Activated CD4-positive, alpha-beta T cell treated with anti-CD3 and anti-CD28 coated beads for 36 hours (primary cell): Measurements from ENCODE around the gene GTSE1. TPM values are rescaled to one million over a fixed set of nuclear protein-coding genes. Genes with fewer than 3 reads are reported as not detected.

Experiments
- ATAC-seq: fragments of 200-7000 bp; cut with Tn5 transposase; one replicate; pipeline ENCODE4 v1.10.0; 2021; ENCODE audit warnings: mild to moderate bottlenecking, moderate library complexity
- CTCF ChIA-PET: fragments of 350-600 bp; sonication (Branson Sonifier 250); formaldehyde crosslinking; loops from one replicate; lab custom pipeline; 2021; ENCODE audit warnings: antibody characterized with exemption; lab: Charles Lee
- POLR2A ChIA-PET: fragments of 350-600 bp; sonication (Branson Sonifier 250); formaldehyde crosslinking; loops from one replicate; lab custom pipeline; 2021; ENCODE audit warnings: antibody characterized with exemption, inconsistent platforms; lab: Charles Lee
- DNase-seq: peaks from one replicate; pipeline ENCODE4 v3.0.0-alpha.2; 2020
- H3K27ac Mint-ChIP-seq: one replicate; pipeline ENCODE4 v1.8.0; 2021; ENCODE audit warnings: mixed read lengths
- H3K27me3 Mint-ChIP-seq: one replicate; pipeline ENCODE4 v1.8.0; 2021; ENCODE audit warnings: mixed read lengths
- H3K36me3 Mint-ChIP-seq: one replicate; pipeline ENCODE4 v1.8.0; 2021; ENCODE audit warnings: low read depth, mixed read lengths
- H3K4me1 Mint-ChIP-seq: one replicate; pipeline ENCODE4 v1.8.0; 2021; ENCODE audit warnings: mixed read lengths
- H3K4me3 Mint-ChIP-seq: one replicate; pipeline ENCODE4 v1.8.0; 2021; ENCODE audit warnings: mild to moderate bottlenecking, moderate library complexity, mixed read lengths
- H3K9me3 Mint-ChIP-seq: one replicate; pipeline ENCODE4 v1.8.0; 2021; ENCODE audit warnings: low read depth, mixed read lengths
- intact Hi-C, 2 experiments: fragments of 100-400 bp; cut with DNase I in 1 of 2; cut with micrococcal nuclease in 1 of 2; formaldehyde crosslinking; loops; one replicate each; pipeline versions ENCODE4 v1.14.2 to v1.15.1; 2022 to 2024; cut with DNase I, micrococcal nuclease
- total RNA-seq, 2 experiments: library from RNA; stranded (reverse); gene quantifications; one replicate each; pipeline ENCODE4 v1.2.3, GENCODE V29; 2021

The GTSE1 gene
- total RNA-seq, 2 experiments from 2014 or later: 39.9 to 42.4 TPM

- intact Hi-C loops: no loop called here
- ChIA-PET CTCF (interaction anchor here (1.4 kb wide), 1 partner anchor 9 kb away, joined by 5 read pairs; no protein-coding TSS in a partner anchor), POLR2A (no interaction called here)
- Mint-ChIP-seq H3K4me1 (peaks cover 18% of the 10 kb centered on the region), H3K27me3 (peaks cover 3% of the 10 kb centered on the region), H3K9me3 (peaks cover 10% of the 10 kb centered on the region), H3K36me3 (peaks cover 1% of the 10 kb centered on the region), H3K27ac (no peak overlapping the region), H3K4me3 (no peak overlapping the region)
- ATAC-seq (no peak), DNase-seq (no peak)
These were observed 80.3 kb downstream of the GTSE1 start for GRCh38 chr22:46376908-46377524.

DNA sequence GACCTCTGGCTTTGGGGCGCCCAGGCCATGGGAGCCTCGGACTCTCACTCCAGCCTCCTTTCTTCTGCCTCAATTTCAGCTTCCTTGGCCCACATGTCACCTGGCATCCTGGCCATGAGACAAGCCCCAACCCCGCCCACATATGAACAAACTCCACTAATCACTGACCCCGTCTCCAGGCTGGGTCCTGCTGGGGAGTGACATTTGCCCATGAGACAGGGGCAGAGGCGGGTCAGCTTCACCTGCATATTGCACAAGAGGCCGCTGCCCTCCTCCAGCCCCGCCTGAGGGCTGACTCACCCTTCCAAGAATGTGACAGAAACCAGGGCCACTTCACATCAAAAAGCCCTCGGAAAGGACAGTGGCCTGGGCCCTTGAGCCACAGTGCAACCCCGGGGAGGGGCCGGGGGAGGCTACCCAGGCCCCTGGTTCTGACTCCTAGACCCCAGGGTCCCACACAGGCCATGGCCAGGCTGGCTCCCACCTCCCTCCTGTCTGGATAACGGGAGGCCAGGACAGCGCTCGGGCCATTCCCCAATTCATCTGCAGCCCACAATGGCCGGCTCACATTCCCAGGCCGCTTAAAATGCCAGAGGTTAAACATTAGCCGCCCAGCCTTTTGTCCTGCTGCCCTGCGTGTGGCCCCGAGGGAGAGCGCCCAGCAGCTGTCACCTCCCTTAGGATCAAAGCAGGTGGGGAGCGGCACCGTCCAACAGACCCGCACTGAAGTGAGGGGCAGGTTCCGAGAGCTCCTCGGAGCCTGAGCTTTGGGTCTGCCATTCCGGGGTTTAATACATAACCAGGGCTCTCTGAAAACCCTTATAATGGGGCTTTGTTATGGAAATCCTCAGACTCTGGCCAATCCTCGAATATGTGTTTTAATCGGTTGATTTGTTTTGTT lies 81.1 kb downstream of the GTSE1 start:
- Mint-ChIP-seq H3K4me3 (no peak overlapping the region), H3K36me3 (peaks cover 1% of the 10 kb centered on the region), H3K27me3 (peaks cover 3% of the 10 kb centered on the region), H3K27ac (no peak overlapping the region), H3K9me3 (peaks cover 10% of the 10 kb centered on the region), H3K4me1 (peaks cover 13% of the 10 kb centered on the region)
- intact Hi-C loops: no loop called here
- CTCF ChIA-PET: interaction anchor here (0.6 to 1.4 kb wide), 2 partner anchors 10 to 1789 kb away, joined by 3 to 5 read pairs; no protein-coding TSS in a partner anchor
- POLR2A ChIA-PET: no interaction called here
- no peak for ATAC-seq
- no peak for DNase-seq

- peaks cover 10% of the 10 kb centered on the region for H3K4me1 Mint-ChIP-seq
- peaks cover 3% of the 10 kb centered on the region for H3K27me3 Mint-ChIP-seq
- peaks cover 10% of the 10 kb centered on the region for H3K9me3 Mint-ChIP-seq
- no peak for ATAC-seq
- intact Hi-C loops: no loop called here
- CTCF ChIA-PET: interaction anchor here (0.6 kb wide), 1 partner anchor 1788 kb away, joined by 3 read pairs; no protein-coding TSS in a partner anchor
- DNase-seq: no peak
- POLR2A ChIA-PET: interaction anchor here (0.6 kb wide), 1 partner anchor 352 kb away, joined by 3 read pairs; no protein-coding TSS in a partner anchor
- no peak overlapping the region for H3K4me3 Mint-ChIP-seq
- H3K36me3 Mint-ChIP-seq: peaks cover 1% of the 10 kb centered on the region
- no peak overlapping the region for H3K27ac Mint-ChIP-seq
These were observed 81.9 kb downstream of the GTSE1 start for GRCh38 chr22:46378426-46379065.

DNA sequence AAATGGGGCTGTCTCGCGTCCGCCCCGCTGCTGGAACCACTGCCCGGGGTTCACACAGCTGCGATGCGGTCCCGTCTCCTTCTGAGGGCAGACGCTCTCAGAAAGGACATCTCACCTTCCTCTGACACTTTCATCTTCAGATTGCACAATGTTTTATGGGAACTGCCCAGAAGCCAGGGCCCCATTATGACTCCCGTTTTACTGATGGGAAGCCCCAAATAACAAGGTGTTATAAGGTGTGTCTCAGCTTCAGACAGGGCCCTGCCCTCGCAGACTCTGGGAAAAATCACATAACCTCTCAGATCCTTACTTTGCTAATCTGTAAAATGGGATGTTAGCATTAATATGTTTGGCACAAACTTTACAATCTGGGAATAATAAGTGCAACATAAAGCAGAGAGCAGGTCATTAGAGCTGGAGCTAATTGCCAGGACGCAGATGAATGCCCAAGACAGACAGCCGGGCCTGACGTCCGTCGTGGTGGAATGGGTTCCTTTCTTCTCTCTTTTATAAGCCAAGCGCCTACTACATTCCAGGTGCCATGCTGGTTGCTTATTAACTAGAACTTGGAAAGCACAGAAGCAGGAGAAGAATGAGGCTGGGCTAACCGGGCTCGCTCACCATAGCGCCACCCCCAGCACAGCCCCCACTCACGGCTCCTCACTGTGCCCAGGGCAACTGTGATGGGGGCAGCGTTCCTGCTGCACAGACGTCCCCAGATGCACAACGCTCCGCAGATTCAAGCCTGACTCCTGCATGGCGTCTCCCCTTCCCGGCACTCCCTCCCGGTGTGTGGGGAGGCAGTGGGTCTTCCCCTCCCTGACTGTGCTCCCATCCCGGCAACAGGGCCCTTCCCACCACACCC lies 82.6 kb downstream of the GTSE1 start:
- H3K27ac Mint-ChIP-seq: no peak overlapping the region
- ChIA-PET CTCF (no interaction called here), POLR2A (interaction anchor here (0.6 kb wide), 1 partner anchor 351 kb away, joined by 3 read pairs; no protein-coding TSS in a partner anchor)
- H3K27me3 Mint-ChIP-seq: peaks cover 3% of the 10 kb centered on the region
- H3K36me3 Mint-ChIP-seq: peaks cover 1% of the 10 kb centered on the region
- H3K4me3 Mint-ChIP-seq: no peak overlapping the region
- H3K9me3 Mint-ChIP-seq: peaks cover 10% of the 10 kb centered on the region
- DNase-seq: no peak
- intact Hi-C loops: no loop called here
- no peak for ATAC-seq
- H3K4me1 Mint-ChIP-seq: peaks cover 2% of the 10 kb centered on the region

- CTCF ChIA-PET: no interaction called here
- H3K27ac Mint-ChIP-seq: no peak overlapping the region
- H3K4me1 Mint-ChIP-seq: no peaks in the 10 kb centered on the region
- DNase-seq: no peak
- POLR2A ChIA-PET: no interaction called here
- H3K4me3 Mint-ChIP-seq: no peak overlapping the region
- intact Hi-C loops: no loop called here
- peaks cover 2% of the 10 kb centered on the region for H3K27me3 Mint-ChIP-seq
- peaks cover 1% of the 10 kb centered on the region for H3K36me3 Mint-ChIP-seq
- ATAC-seq: no peak
- peaks cover 9% of the 10 kb centered on the region for H3K9me3 Mint-ChIP-seq
These were observed 83.4 kb downstream of the GTSE1 start for GRCh38 chr22:46380069-46380468.

Other genes starting within 250 kb of the GTSE1 start
- gene PPARA, start 146.3 kb upstream of the GTSE1 start, total RNA-seq: 1 to 10 TPM; 6.2 to 8.9 TPM
- gene CDPF1, start 46.6 kb upstream of the GTSE1 start, total RNA-seq: 1 to 10 TPM; 8.1 to 8.8 TPM
- not detected for gene PKDREJ, start 33.5 kb upstream of the GTSE1 start, total RNA-seq
- gene TTC38, start 28.9 kb upstream of the GTSE1 start, total RNA-seq: 1 to 10 TPM; 5.2 to 5.8 TPM
- 10 to 100 TPM; 61.4 to 75.3 TPM for gene TRMU, start 38.8 kb downstream of the GTSE1 start, total RNA-seq
- gene CELSR1, start 240.8 kb downstream of the GTSE1 start, total RNA-seq: under 1 TPM; 0.43 to 0.46 TPM